ENCODE data around the gene IFNA6. TPM values are rescaled to one million over a fixed set of nuclear protein-coding genes. Genes with fewer than 3 reads are reported as not detected.

IFNA6 gene
- total and polyA plus RNA-seq, 10 of the 15 experiments (the other 5 are each of a cell fraction or from before 2014, with no cell fraction given): 0.04 TPM; not detected in 9

DNA sequence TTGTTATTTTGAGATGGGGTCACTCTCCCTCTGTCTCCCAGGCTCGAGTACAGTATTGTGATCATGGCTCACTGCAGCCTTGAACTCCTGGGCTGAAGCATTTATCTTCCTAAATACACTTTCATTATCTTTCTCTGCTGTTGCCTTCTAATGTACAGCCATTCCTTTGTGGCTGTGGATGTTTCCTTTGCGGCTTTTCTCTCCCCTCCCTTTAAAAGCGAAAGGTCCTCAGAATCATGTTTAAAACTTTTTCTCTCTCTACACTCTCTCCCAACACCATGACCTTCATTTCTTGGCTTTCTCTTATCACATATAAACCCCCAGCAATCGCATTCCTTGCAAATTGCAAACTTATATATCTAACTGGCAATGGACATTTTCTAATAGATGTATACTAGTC, 32.9 kb upstream of the IFNA6 start:
- intact Hi-C loops (cut with micrococcal nuclease; ENCODE audit: unreplicated experiment): no loop called here
- ATAC-seq (no peak), DNase-seq (ENCODE audit: low read depth, low spot score) (no peak), FAIRE-seq (no peak)
- BruUV-seq (replicated peaks): no TSS peak
- in situ Hi-C loops (cut with MboI): no loop called here
- peak overlapping the region; percentile 36; the same call in 1 of the 2 replicates for H3K9ac ChIP-seq (ENCODE audit: control insufficient read depth, insufficient read depth, low read length)
- H4K20me1 ChIP-seq (ENCODE audit: control insufficient read depth, insufficient read depth): no peaks in the 10 kb centered on the region
- no peaks in the 10 kb centered on the region for H3K36me3 ChIP-seq (ENCODE audit: control insufficient read depth in 2 of 2, insufficient read depth in 2 of 2, low read length in 1 of 2)
- RAD21 ChIA-PET (ENCODE audit: unreplicated experiment): no interaction called here
- SMC1A ChIA-PET (ENCODE audit: uncharacterized antibody, unreplicated experiment): no interaction called here
- no peaks in the 10 kb centered on the region for H3K27me3 ChIP-seq (replicated peaks in 1 of 2; ENCODE audit: control insufficient read depth in 2 of 2, insufficient read depth in 2 of 2, low read length in 1 of 2)
- H3K9me3 ChIP-seq (replicated peaks; ENCODE audit: control insufficient read depth, insufficient read depth, low read length): no peaks in the 10 kb centered on the region; the same call in 2 of the 3 replicates
- H3K4me2 ChIP-seq (ENCODE audit: control insufficient read depth, insufficient read depth): peak overlapping the region; percentile 58
- peak overlapping the region; percentile 48 for H2AFZ ChIP-seq (ENCODE audit: control insufficient read depth, low read depth, low read length)
- POLR2A ChIA-PET: no interaction called here
- 30% methylated on average over 4 of the region's 4 CpGs for WGBS (ENCODE audit: insufficient coverage, insufficient replicate concordance, low lambda C conversion rate, missing lambda C conversion rate)
- peaks cover 22% of the 10 kb centered on the region for H3K4me1 ChIP-seq (ENCODE audit: control insufficient read depth, insufficient read depth, low read length)
- CTCF ChIA-PET: no interaction called here
- H3K27ac ChIP-seq (ENCODE audit: control insufficient read depth, insufficient read depth): peak overlapping the region; percentile 58
- H3K79me2 ChIP-seq (ENCODE audit: control insufficient read depth, insufficient read depth, low read length): no peaks in the 10 kb centered on the region
- peak overlapping the region; percentile 42; the same call in 1 of the 2 replicates for H3K4me3 ChIP-seq
- no peak for TF ChIP-seq NBN (IDR thresholded peaks at IDR 0.05)
- TF ChIP-seq SPI1 (IDR thresholded peaks at IDR 0.05; ENCODE audit: borderline replicate concordance, insufficient read depth, low read depth, low read length): no peak
- TF ChIP-seq, protein P1, sequence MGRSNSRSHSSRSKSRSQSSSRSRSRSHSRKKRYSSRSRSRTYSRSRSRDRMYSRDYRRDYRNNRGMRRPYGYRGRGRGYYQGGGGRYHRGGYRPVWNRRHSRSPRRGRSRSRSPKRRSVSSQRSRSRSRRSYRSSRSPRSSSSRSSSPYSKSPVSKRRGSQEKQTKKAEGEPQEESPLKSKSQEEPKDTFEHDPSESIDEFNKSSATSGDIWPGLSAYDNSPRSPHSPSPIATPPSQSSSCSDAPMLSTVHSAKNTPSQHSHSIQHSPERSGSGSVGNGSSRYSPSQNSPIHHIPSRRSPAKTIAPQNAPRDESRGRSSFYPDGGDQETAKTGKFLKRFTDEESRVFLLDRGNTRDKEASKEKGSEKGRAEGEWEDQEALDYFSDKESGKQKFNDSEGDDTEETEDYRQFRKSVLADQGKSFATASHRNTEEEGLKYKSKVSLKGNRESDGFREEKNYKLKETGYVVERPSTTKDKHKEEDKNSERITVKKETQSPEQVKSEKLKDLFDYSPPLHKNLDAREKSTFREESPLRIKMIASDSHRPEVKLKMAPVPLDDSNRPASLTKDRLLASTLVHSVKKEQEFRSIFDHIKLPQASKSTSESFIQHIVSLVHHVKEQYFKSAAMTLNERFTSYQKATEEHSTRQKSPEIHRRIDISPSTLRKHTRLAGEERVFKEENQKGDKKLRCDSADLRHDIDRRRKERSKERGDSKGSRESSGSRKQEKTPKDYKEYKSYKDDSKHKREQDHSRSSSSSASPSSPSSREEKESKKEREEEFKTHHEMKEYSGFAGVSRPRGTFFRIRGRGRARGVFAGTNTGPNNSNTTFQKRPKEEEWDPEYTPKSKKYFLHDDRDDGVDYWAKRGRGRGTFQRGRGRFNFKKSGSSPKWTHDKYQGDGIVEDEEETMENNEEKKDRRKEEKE (IDR thresholded peaks at IDR 0.05): no peak
- TF ChIP-seq, protein P2, sequence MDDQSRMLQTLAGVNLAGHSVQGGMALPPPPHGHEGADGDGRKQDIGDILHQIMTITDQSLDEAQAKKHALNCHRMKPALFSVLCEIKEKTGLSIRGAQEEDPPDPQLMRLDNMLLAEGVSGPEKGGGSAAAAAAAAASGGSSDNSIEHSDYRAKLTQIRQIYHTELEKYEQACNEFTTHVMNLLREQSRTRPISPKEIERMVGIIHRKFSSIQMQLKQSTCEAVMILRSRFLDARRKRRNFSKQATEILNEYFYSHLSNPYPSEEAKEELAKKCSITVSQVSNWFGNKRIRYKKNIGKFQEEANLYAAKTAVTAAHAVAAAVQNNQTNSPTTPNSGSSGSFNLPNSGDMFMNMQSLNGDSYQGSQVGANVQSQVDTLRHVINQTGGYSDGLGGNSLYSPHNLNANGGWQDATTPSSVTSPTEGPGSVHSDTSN (IDR thresholded peaks at IDR 0.05; ENCODE audit: insufficient replicate concordance, low read depth, low read length): no peak
- TF ChIP-seq RUNX3 (IDR thresholded peaks at IDR 0.05; ENCODE audit: low read length): no peak
- no peak for TF ChIP-seq MYB (IDR thresholded peaks at IDR 0.05; ENCODE audit: borderline replicate concordance, low read depth, low read length)
- TF ChIP-seq EZH2 (IDR thresholded peaks at IDR 0.05; ENCODE audit: borderline replicate concordance, control insufficient read depth, low read depth, low read length): no peak
- TF ChIP-seq HDAC6 (IDR thresholded peaks at IDR 0.05; ENCODE audit: unreplicated experiment): no peak
- TF ChIP-seq MEF2B (IDR thresholded peaks at IDR 0.05; ENCODE audit: partially characterized antibody, poor library complexity, severe bottlenecking): no peak
- TF ChIP-seq MYC (IDR thresholded peaks at IDR 0.05; ENCODE audit: insufficient read depth, insufficient read length, insufficient replicate concordance, low read length, severe bottlenecking): no peak
- TF ChIP-seq, protein P3, sequence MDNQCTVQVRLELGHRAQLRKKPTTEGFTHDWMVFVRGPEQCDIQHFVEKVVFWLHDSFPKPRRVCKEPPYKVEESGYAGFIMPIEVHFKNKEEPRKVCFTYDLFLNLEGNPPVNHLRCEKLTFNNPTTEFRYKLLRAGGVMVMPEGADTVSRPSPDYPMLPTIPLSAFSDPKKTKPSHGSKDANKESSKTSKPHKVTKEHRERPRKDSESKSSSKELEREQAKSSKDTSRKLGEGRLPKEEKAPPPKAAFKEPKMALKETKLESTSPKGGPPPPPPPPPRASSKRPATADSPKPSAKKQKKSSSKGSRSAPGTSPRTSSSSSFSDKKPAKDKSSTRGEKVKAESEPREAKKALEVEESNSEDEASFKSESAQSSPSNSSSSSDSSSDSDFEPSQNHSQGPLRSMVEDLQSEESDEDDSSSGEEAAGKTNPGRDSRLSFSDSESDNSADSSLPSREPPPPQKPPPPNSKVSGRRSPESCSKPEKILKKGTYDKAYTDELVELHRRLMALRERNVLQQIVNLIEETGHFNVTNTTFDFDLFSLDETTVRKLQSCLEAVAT (IDR thresholded peaks at IDR 0.05): no peak
- TF ChIP-seq, protein P4, sequence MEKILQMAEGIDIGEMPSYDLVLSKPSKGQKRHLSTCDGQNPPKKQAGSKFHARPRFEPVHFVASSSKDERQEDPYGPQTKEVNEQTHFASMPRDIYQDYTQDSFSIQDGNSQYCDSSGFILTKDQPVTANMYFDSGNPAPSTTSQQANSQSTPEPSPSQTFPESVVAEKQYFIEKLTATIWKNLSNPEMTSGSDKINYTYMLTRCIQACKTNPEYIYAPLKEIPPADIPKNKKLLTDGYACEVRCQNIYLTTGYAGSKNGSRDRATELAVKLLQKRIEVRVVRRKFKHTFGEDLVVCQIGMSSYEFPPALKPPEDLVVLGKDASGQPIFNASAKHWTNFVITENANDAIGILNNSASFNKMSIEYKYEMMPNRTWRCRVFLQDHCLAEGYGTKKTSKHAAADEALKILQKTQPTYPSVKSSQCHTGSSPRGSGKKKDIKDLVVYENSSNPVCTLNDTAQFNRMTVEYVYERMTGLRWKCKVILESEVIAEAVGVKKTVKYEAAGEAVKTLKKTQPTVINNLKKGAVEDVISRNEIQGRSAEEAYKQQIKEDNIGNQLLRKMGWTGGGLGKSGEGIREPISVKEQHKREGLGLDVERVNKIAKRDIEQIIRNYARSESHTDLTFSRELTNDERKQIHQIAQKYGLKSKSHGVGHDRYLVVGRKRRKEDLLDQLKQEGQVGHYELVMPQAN (conservative IDR thresholded peaks at IDR 0.05): no peak
- TF ChIP-seq, protein P5, sequence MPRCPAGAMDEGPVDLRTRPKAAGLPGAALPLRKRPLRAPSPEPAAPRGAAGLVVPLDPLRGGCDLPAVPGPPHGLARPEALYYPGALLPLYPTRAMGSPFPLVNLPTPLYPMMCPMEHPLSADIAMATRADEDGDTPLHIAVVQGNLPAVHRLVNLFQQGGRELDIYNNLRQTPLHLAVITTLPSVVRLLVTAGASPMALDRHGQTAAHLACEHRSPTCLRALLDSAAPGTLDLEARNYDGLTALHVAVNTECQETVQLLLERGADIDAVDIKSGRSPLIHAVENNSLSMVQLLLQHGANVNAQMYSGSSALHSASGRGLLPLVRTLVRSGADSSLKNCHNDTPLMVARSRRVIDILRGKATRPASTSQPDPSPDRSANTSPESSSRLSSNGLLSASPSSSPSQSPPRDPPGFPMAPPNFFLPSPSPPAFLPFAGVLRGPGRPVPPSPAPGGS (IDR thresholded peaks at IDR 0.05; ENCODE audit: borderline replicate concordance, insufficient read depth, low read depth, low read length, poor library complexity, severe bottlenecking): no peak
